ENCODE data around the gene KLF13. TPM values are rescaled to one million over a fixed set of nuclear protein-coding genes. Genes with fewer than 3 reads are reported as not detected.
"Not testable (repeated sequence)": the region's sequence is repeated elsewhere in the genome, so short reads cannot be mapped to it uniquely, and the experiment has no call there.

KLF13 gene
- total RNA-seq, 1 experiment from 2014 or later: 75.0 TPM

DNA sequence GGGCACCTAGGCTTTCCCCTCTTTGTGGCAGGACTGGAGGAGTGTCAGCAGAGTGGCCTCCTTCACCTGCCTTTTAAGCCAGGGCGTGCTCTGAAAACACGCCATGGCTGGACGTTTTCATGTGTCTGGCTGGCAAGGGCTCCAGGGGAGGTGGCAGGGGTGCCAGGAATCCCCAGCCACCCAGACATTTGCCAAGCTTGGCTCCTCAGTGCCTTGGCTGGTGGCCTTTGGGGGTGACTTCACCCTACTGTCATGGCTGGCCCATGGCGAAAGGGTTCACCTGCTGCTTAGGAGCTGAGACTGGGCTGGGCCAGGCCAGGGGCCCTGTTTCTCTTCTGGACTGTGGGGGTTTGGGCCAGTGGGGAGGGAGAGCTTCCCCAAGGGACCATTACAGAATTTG, 17.6 kb downstream of the KLF13 start:
- DNase-seq (ENCODE audit: extremely low read depth, low read depth): no peak

DNA sequence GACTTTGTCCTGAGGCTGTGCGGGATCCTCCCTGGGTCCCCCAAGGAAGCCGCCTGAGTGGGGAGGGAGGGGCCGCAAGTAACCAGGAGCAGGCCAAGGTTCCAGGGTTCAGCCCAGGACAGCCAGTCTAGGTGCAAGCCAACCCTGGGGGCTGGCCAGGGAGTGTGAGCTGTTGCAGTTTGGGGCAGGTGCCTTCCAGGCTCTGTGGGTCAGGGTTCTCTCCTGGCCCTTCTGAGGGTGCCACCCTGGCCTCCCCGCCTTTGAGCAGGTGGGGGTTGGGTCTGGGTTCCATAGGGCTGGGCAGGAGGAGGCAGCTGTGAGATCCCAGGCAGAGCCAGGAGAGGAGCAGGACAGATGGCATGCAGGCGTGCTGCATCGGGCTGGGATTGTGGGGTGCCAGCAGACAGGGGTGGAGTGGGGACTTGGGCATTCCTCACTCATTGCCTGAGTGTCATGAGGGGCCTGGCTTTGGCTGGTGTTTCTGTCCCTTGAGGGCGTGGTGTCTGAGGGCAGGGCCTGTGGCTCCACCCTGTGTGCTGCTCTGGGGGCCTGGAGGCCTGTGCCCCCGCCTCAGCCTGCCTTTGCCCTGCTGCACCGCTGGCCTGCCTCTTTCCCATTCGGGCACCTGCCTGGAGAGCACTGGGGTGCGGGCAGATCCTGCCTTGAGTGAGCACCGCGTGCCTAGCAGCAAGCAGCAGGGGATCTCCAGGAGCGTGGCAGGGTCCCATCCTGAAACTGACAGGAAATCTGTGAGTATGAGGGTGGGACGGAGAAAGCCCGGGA, 18.4 kb downstream of the KLF13 start:
- no peak for DNase-seq (ENCODE audit: extremely low read depth, low read depth)

DNA sequence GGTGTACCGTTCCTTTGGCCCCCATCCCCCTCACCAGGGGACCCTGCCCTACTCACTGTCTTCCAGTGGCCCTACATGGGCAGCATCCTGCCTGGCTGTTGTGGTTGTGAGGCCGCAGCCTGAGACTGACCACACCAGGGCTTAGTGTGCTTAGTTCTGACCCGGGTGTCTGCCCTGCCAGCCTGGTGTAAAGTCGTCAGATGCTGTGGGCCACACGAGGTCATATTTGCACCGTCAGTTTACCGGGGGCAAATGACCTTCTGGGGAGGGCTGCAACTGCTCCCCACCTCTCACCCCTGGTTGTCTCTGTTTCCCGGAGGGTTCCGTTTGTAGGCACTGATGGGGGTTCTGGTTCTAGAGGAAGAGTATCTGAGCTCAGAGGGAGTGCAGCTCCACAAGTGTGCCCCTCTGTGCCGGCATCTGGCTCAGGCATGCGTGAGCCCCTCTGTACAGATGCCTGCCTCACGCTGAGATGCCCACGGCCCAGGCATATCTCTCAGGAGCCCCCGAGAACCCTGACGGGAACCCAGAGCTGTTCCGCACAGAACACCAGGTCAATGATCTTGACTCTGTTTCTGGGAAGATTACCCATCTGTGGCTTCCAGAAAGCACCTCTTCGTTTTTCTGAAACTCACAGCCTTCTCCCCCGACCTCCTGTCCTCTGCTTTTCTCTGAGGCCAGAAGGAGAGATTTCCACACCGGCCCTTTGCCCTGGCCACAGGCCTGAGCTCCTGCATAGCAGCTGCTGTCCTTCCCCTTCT, 19.2 kb downstream of the KLF13 start:
- DNase-seq (ENCODE audit: extremely low read depth, low read depth): no peak

DNA sequence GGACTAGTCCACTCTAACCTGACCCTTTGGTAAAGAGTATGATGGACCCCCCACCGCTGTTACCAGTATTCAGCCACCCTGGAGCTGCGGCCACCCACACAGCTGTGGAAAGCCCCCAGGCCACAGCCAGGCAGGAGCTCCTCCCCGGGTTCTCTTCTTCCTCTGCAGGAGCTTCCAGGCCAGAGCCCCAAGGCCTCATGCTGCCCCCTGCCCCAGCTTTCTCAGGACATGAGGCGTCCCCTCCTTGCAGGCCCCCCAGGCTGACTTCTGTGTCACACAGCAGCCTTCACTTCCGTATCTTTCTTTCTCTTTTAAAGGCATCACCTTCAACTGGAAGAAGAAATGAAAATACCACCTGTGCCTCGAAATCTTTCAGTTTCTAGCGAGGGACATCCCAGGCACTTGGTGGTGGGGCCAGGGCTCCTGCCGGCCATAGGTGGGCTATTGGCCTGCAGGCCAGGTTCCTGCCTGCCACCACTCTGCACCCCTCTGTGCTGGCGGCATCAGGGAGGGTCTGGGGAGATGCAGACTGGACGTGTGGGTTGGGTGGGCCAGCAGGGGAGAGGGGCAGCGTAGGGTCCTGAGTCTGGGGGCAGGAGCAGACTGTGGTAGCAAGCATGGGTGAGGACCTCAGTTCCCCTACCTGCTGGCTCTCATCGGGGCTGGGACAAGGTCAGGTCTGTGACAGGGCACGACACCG, 19.9 kb downstream of the KLF13 start:
- no peak for DNase-seq (ENCODE audit: extremely low read depth, low read depth)

DNA sequence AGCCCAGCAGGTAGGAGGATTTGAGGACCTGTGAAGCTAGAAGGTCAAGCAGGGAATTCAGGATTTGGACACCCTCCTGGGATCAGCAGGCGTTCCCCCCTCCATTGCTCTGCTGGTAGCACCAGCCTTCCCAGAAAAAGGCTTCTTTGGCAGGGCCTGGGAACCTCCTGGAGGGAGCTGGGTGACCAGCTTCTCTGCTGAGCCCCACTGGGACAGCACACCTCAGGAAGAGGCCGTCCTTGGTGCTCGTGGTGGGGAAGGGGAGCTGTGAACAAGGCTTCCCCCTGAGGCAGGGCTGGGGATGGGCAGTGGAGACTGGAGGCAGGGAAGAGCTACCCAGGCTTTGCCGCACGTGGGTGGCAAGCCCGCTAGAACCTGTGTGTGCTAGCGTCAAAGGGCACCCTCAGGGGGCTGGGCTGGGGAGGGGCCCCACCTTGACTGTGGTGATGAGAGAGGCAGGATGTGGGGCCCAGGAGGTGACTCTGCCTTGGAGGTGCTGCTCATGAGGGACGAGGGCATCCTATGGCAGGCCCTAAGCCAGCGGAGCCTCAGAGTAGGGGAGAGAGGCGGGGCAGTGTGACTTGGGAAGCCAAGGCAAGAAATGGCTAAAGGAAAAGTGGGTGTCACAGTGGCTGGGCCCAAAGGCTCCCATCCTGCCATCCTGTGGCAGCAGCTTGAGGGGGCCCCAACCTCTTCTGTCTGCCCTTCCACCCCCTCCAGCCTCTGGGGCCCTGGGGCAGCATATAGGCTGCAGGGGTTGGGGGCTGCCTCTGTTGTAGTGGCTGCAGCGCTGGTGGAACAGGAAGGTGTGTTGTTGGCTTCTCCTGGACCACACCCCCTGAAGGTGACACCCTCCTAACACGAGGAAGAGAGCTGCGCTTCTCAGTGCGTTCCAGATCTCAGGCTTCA, 20.7 kb downstream of the KLF13 start:
- DNase-seq (ENCODE audit: extremely low read depth, low read depth): no peak

DNA sequence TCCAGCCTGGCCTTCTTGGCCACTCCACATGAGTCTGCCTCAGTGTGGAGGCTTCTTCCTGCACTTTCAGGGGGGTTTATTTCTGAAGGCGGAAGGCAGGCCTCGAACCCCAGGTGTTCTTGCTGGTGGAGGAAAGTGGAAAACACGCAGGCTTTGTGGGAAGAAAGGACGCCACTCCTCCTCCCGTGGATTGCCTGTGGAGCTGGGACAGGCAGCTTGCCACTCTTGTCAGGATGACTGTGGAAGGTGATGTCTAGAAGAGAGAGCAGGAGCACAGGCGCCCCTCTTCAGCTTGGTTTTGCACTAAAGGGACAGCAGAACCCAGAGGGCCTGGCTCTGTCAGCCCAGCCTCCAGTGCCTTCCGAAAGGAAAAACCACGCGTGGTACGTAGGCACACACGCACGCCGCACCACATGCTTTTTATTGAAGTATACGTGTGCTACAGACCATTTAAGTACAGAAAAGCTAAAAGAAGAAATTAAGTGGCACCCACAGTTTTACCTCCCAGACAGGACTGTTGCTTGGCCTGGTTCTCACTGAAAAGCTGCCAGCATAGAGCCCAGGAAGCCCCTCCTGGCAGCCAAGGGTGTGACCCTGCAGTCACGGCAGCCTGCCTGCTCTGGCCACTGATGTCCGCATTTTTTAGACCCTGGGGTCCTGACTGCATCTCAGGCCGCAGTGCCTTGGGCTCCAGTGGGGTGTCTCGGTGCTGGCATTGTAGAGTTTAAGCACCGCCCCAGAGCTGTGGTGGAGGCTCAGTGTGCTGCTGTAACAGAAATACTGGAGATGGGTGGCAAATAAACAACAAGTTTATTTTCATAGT, 21.6 kb downstream of the KLF13 start:
- no peak for DNase-seq (ENCODE audit: extremely low read depth, low read depth)

DNA sequence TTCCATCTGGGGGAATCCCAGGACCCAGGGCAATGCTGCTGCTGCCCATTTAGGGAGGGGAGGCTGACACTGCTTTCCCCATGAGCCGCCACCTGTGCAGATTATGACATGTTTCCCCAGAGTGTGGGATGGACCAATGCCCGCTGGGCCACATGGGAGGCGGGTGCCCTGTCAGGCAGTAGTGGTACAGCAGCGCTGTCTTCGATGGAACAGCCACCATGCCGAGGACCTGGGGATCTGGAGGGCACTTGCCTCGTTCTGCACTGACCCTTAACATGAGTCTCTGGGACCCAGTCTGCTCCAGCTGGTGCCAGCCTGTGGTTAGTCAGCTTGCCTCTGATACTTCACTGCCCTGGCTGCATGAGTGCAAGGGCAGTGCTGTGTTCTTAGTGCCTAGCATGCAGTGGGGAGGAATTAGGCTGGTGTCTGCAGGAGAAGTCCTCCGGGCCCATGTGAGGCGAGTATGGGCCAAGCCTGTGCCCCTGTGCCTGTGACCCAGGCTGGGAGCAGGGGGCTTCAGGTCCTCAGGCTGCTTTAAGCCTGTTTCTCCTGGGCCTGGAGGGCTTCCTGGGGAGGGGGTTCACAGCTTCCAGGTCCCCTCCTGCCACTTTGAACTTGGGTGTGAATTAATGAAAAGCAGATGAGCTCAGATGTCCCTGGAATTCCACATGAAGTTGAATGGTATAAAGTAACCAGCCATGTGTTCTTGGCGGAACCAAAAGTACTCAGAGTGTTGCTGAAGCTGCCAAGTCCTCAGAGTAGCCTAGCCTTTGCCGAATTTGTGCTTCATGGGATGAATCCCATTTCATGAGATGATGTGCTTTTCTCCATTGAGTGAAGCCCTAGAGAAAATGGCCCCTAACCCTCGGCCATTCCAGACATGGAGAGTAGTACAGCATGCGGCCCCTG, 22.9 kb downstream of the KLF13 start:
- DNase-seq (ENCODE audit: extremely low read depth, low read depth): no peak

DNA sequence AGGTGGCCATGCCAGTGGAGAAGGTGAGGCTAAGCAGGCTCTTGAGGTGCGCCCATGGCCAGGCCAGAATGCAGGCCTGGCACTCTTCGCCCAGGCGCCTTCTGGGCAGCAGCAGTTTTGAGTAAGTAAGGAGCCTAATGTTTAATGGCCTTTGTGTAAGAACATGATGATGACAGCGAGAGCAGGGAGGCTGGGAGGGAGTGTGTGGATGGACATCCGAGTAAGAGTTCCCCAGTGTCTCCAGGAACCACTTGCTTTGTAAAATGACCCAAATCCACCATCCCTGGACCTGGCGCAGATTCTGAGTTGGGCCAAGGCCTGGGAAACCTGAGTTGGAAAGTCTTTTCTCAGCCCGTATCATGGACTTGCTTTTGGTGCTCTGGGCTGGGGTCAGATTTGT, 24.1 kb downstream of the KLF13 start:
- DNase-seq (ENCODE audit: extremely low read depth, low read depth): no peak

DNA sequence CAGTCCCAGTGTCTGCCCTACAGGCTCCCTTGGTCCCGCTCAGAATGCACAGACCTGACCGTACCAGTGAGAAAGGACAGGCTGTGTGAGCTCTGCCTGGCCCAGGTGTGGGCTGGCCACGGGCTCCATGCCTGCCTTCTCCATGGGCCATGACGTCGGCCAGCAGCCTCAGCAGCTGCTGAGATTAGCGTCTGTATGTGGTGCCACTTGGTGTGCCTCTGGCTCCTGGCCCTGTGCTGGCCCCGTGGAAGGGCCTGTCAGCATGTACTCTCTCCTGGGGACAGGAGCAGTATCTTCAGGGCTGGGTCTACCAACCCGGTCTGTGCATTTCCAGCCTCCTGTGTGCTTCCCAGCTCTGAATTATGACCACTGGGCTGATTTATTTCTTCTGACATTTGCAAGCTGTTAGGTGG, 25.7 kb downstream of the KLF13 start:
- no peak for DNase-seq (ENCODE audit: extremely low read depth, low read depth)

DNA sequence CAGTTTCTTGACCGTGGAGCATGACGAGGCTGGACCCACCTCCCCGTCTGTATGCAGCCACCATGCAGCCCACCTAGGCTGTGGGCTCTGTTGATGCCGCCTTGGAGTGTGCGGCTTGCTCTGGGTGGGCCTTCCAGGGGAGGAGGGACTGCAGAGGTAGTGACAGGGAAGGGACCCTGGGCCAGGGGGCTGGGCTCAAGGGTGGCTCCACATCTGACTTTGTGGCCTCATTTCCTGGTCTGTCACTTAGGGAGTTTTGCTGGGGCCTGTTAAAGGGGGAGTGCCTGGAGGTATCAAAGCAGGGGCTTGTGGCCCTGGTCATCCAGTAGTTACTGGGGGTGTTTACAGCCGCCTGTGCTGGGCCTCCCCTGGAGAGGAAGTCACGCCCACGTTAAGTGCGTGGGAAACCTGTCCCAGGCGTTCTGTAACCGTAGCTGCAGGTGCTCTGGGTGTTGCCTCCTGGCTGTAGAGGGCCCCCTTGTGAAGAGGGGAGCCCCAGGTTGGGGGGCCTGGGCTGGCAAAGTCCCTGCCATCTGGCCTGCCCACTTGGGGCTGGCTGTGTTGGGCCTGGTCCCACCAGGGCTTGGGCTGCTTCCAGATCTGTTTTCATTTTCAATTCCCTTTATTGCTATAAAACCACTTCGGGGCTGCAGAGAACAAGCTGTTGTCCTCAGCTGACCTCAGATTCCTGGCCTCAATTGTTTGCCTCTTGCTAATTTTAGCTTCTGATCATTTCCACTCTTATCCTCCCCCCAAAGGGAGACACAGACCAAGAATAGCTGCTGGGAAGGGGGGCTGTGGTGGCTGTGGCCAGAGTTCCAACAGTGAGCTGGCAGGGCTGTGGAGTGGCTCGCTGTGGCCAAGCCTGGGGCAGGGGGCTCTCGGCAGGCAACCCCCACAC, 26.5 kb downstream of the KLF13 start:
- no peak for DNase-seq (ENCODE audit: extremely low read depth, low read depth)

DNA sequence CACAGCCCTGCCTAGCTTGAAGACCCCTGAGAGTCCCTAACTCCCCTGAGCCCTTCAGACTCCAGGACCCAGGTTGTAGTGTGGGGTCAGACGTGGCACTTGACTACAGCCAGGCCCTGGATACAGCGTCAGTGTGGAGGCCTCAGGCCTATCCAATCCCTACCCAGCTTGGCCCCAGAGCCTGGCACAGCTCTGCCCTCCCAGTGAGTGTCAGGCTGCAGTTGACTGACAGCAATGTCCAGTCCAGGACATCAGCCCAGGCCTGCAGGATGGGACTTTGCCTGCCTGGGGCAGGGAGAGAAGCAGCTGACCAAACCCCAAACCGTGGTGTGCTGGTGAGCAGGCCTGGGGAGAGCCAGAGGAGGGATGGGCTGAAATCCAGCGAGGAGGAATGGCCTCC, 27.3 kb downstream of the KLF13 start:
- DNase-seq (ENCODE audit: extremely low read depth, low read depth): no peak

DNA sequence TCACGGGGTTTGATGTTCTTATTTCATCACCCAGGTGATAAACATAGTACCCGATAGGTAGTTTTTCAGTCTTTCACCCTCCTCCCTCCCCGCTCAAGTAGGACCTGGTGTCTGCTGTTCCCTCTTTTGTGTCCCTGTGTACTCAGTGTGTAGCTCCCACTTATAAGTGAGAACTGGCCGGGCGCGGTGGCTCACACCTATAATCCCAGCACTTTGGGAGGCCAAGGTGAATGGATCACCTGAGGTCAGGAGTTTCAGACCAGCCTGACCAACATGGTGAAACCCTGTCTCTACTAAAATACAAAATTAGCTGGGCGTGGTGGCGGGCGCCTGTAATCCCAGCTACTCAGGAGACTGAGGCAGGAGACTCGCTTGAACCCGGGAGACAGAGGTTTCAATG, 29.5 kb downstream of the KLF13 start:
- DNase-seq (ENCODE audit: extremely low read depth, low read depth): not testable (repeated sequence)

DNA sequence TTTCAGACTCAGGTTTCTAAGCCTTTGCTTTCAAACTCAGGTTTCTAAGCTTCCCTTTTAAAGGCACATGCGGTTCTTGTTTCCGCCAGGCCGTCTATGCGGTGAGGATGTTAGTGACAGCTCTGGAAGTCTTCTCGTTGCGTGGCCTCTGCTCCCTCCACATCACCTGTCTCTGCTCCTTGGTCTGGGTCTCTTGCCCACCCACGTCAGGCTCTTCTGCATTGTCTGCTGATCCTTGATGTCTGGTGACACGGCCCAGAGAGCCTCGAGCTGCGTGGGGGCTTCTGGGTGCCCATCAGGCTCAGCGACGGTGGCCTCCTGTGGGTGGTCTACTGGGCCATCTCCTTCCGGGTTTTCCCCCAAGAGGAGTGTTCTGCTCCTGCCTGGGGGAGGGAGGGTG, 30.5 kb downstream of the KLF13 start:
- DNase-seq (ENCODE audit: extremely low read depth, low read depth): no peak

DNA sequence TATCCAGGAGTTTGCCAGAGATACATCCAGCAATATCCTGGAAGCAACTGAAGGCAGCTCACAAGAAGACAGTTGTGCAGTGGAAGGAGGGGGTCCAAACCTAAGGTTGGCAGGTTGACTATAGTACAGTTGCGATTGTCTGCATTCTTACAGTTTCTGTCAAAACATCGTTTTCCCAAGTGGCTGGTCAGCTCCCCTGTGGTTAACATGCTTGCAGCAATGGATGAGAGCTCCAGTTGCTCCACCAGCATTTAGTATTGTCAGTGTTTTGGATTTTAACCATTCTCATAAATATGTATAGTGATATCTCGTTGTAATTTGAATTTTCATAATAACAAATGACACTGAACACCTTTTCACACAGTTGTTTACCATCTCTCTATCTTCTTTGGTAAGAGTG, 31.5 kb downstream of the KLF13 start:
- no peak for DNase-seq (ENCODE audit: extremely low read depth, low read depth)

DNA sequence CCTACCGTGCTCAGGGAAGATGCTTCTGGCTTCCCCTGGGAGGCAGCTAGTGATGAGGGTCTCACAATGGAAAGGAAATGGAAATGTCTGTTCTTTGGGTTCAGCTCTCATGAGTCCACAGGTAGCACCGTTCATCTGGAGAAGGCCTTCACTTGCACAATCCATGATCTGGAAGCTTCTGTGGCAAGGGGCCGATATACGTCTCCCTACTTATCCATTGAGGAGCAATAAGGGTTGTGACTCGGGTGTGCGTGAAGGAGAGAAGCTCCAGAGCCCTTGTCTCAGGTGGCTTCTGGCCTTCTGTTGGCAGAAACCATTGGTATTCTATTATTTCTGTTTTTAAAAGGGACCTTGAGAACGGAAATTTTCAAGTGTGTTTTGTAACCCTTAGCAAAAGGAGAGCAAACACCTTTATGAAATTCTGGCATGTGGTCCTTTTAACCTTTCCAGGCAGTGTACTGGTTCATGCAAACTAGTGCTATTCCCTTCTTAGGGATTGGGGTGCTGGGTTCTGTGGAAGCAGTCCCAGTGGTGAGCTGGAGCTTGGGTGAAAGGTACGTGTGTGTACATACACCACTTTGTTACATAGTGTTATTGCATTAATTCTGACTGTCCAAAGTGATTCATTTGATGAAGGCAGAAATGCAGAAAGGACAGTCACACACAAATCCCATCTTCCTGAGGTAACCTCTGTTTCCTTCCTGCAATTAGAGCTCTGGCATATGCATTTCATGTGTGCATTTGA, 32.5 kb downstream of the KLF13 start:
- no peak for DNase-seq (ENCODE audit: extremely low read depth, low read depth)

DNA sequence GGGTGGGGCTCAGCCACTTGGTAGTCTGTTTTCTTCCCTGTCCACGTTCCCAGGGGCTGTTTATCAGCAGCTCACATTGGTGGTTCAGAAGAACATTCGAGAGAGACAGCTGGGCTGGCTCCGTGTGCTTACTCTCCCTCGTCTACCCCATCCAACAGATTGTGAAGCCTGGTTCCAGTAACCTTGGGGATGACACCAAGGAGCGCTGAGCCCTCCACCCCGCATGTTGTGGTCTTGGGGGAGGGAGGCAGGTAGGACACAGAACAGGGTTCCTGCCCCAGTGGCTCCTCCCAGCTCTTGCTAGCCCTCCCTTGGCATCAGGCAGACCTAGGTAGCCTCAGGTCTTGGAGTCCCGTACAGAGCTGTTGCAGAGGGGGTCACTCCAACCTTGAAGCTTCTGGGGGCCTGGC, 33.1 kb downstream of the KLF13 start:
- no peak for DNase-seq (ENCODE audit: extremely low read depth, low read depth)

DNA sequence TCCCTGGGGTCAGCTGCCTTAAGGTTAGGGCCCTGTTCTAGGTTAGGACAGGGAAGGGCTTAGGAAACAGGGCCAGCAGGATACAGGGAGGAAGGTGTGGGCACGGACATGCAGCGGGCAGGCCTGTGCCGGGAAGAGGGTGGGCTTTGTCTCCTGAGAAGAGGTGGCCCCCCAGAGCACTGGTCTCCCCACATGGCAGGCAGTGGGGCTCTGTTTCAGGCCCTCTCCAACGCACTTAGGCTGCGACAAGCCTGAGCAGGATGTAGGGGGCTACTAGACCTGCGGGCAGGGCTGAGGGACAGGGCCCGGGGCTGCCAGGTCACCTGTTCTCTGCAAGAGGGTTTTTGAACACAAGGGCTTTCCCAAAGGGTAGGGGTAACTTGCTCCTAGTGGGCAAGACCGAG, 33.5 kb downstream of the KLF13 start:
- no peak for DNase-seq (ENCODE audit: extremely low read depth, low read depth)
